Upper lobe of left lung (tissue), 4 donors: ENCODE results near the gene PCK2.

Experiments
- CTCF ChIP-seq, 6 experiments: fragments of 450-650 bp in 4 of 6; fragments of 200-600 bp in 2 of 6; sonication (generic) in 2 of 6; IDR thresholded peaks; one replicate each; pipeline ENCODE4 v1.5.1; 2016 to 2019; ENCODE audit warnings: antibody characterized with exemption in 6 of 6
- EP300 ChIP-seq, 4 donors: sonication (generic); formaldehyde crosslinking; IDR thresholded peaks; one replicate each; pipeline ENCODE4 v1.5.1; 2017; ENCODE audit warnings: antibody characterized with exemption in 4 of 4, control low read depth in 2 of 4
- POLR2A ChIP-seq, 4 donors: fragments of 450-650 bp; IDR thresholded peaks; one replicate each; pipeline ENCODE4 v1.5.1; 2016 to 2017; ENCODE audit warnings: antibody characterized with exemption in 4 of 4, mild to moderate bottlenecking in 2 of 4

GRCh38 chr14:24060443-24060842 lies 33.7 kb upstream of the PCK2 start:
- no peak for TF ChIP-seq CTCF (IDR thresholded peaks at IDR 0.05)
- no peak for TF ChIP-seq POLR2A (IDR thresholded peaks at IDR 0.05)
- no peak for TF ChIP-seq EP300 (IDR thresholded peaks at IDR 0.05)
